Measurements from ENCODE around the gene CABYR. TPM values are rescaled to one million over a fixed set of nuclear protein-coding genes. Genes with fewer than 3 reads are reported as not detected.

Gene CABYR
- total and polyA plus RNA-seq, 2 of the 8 experiments (the other 6 are each of a cell fraction or from before 2014, with no cell fraction given): 14.5 to 18.8 TPM

DNA sequence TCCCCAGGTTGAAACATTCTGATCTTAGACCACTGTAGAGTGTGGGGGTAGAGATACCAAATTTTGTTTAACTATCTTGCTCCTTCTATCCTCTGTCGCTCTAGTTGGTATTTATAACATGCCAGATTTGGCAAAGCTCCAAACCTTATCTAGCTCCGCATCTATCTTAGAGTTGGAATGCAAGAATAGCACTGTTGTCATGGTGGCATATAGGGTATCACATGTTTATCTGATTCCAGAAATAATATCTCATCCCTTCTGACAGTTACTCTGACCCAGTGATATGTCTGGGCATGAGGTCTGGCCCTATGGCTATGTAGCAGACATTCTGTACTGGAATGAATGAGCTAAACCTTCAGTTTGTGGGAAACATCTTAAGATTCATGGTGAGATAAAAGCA, 51.7 kb downstream of the CABYR start (continued):
- TF ChIP-seq GABPA (IDR thresholded peaks at IDR 0.05; ENCODE audit: borderline replicate concordance, insufficient read depth, low read length): no peak
- TF ChIP-seq SP4 (IDR thresholded peaks at IDR 0.05; ENCODE audit: low read length): no peak
- TF ChIP-seq SP1 (IDR thresholded peaks at IDR 0.05; ENCODE audit: low read depth, low read length): no peak
- TF ChIP-seq BCL11A (IDR thresholded peaks at IDR 0.05; ENCODE audit: low read depth in 2 of 2, low read length in 2 of 2): no peak
- TF ChIP-seq MAFK (IDR thresholded peaks at IDR 0.05; ENCODE audit: low read depth, low read length): no peak
- no peak for TF ChIP-seq POU5F1 (IDR thresholded peaks at IDR 0.05; ENCODE audit: low read depth, low read length)
- no peak for TF ChIP-seq CTBP2 (IDR thresholded peaks at IDR 0.05; ENCODE audit: borderline replicate concordance, insufficient read depth, insufficient read length, low read length)
- no peak for TF ChIP-seq EZH2 (IDR thresholded peaks at IDR 0.05; ENCODE audit: low read depth, low read length, severe bottlenecking)
- no peak for TF ChIP-seq ATF2 (IDR thresholded peaks at IDR 0.05; ENCODE audit: low read length)
- TF ChIP-seq SAP30 (IDR thresholded peaks at IDR 0.05; ENCODE audit: insufficient read depth, insufficient replicate concordance, low read length): no peak

Measured in H1 (cell line).